K562 (cell line): Measurements from ENCODE around the gene ABHD14A. TPM values are rescaled to one million over a fixed set of nuclear protein-coding genes. Genes with fewer than 3 reads are reported as not detected.

Experiments
- ARID1B ChIP-seq: fragments of 450-650 bp; IDR thresholded peaks from 2 replicates; pipeline ENCODE4 v1.6.1; 2016; ENCODE audit warnings: antibody characterized with exemption, mild to moderate bottlenecking, inconsistent platforms
- ARID3B ChIP-seq: fragments of 250-450 bp; sonication (Bioruptor Pico); IDR thresholded peaks from 2 replicates; pipeline ENCODE4 v1.4.0; 2020; ENCODE audit warnings: borderline replicate concordance
- CBFA2T2 ChIP-seq: fragments of 450-650 bp; conservative IDR thresholded peaks from 2 replicates; pipeline ENCODE4 v1.6.1; 2017; ENCODE audit warnings: mild to moderate bottlenecking
- CEBPB ChIP-seq: fragments of 450-650 bp; IDR thresholded peaks from 2 replicates; pipeline ENCODE4 v1.6.1; 2016; ENCODE audit warnings: missing genetic modification characterization, missing compliant biosample characterization
- ELF4 ChIP-seq: fragments of 450-650 bp; formaldehyde crosslinking; IDR thresholded peaks from 2 replicates; pipeline ENCODE4 v1.4.0; 2022; ENCODE audit warnings: missing genetic modification characterization
- EP300 ChIP-seq: IDR thresholded peaks from 2 replicates; pipeline ENCODE4 v1.6.1; 2012; ENCODE audit warnings: low read length, improper control_type of control experiment
- FOXM1 ChIP-seq, 2 experiments: fragments of 450-650 bp in 1 of 2; sonication (generic) in 1 of 2; formaldehyde crosslinking in 1 of 2; IDR thresholded peaks; 2 replicates each; pipeline versions ENCODE4 v1.6.1 to v1.9.0; 2017 to 2022; ENCODE audit warnings: low read depth in 2 of 2, mild to moderate bottlenecking in 2 of 2, missing genetic modification reagents in 1 of 2, moderate library complexity in 1 of 2
- GABPB2 ChIP-seq: fragments of 250-450 bp; sonication (Bioruptor Pico); conservative IDR thresholded peaks from 2 replicates; pipeline ENCODE4 v1.5.1; 2021; ENCODE audit warnings: mild to moderate bottlenecking
- GTF2E2 ChIP-seq: fragments of 200-800 bp; sonication (Bioruptor generic); IDR thresholded peaks from 2 replicates; pipeline ENCODE4 v1.6.1; 2016; ENCODE audit warnings: missing genetic modification characterization, missing compliant biosample characterization
- HMG20A ChIP-seq: fragments of 450-650 bp; formaldehyde crosslinking; conservative IDR thresholded peaks from 2 replicates; pipeline ENCODE4 v1.4.0; 2020; ENCODE audit warnings: mild to moderate bottlenecking, mixed read lengths
- HOMEZ ChIP-seq: fragments of 250-450 bp; sonication (Bioruptor Pico); IDR thresholded peaks from 2 replicates; pipeline ENCODE4 v1.4.0; 2020; ENCODE audit warnings: mild to moderate bottlenecking, moderate library complexity
- IRF1 ChIP-seq: sonication (generic); formaldehyde crosslinking; IDR thresholded peaks from 2 replicates; pipeline ENCODE4 v1.8.0; 2022; ENCODE audit warnings: missing genetic modification reagents, mild to moderate bottlenecking, borderline replicate concordance
- KDM4B ChIP-seq, 2 experiments: fragments of 450-650 bp in 1 of 2; sonication (generic) in 1 of 2; IDR thresholded peaks; 2 replicates each; pipeline ENCODE4 v1.6.1; 2016 to 2017; ENCODE audit warnings: borderline replicate concordance in 2 of 2, antibody characterized with exemption in 1 of 2, low read depth in 1 of 2, mild to moderate bottlenecking in 1 of 2
- MTA2 ChIP-seq: fragments of 450-650 bp; IDR thresholded peaks from 2 replicates; pipeline ENCODE4 v1.6.1; 2016; ENCODE audit warnings: low read depth
- NFIC ChIP-seq: fragments of 450-650 bp; IDR thresholded peaks from 2 replicates; pipeline ENCODE4 v1.6.1; 2017; ENCODE audit warnings: mild to moderate bottlenecking, inconsistent platforms
- PCBP2 ChIP-seq: fragments of 200-400 bp; formaldehyde crosslinking; IDR thresholded peaks from 2 replicates; pipeline ENCODE4 v1.6.1; 2018; ENCODE audit warnings: low read length, low read depth, mild to moderate bottlenecking, moderate library complexity; ENCODE audit not compliant: poor library complexity, severe bottlenecking
- SAFB ChIP-seq: fragments of 200-400 bp; formaldehyde crosslinking; IDR thresholded peaks from 2 replicates; pipeline ENCODE4 v1.6.1; 2017; ENCODE audit warnings: low read depth, low read length, borderline replicate concordance
- SREBF1 ChIP-seq: fragments of 150-350 bp; IDR thresholded peaks from 2 replicates; pipeline ENCODE4 v1.6.1; 2014; ENCODE audit warnings: antibody characterized with exemption, low read depth, low read length, borderline replicate concordance
- SUPT5H ChIP-seq: fragments of 450-650 bp; IDR thresholded peaks from 2 replicates; pipeline ENCODE4 v1.6.1; 2016
- TAL1 ChIP-seq: fragments of 450-650 bp; IDR thresholded peaks from 2 replicates; pipeline ENCODE4 v1.6.1; 2016; ENCODE audit warnings: mild to moderate bottlenecking
- TCF3 ChIP-seq: sonication (generic); formaldehyde crosslinking; IDR thresholded peaks from 2 replicates; pipeline ENCODE4 v1.4.0; 2020; ENCODE audit warnings: mild to moderate bottlenecking, missing genetic modification reagents
- XRCC3 ChIP-seq: fragments of 450-650 bp; IDR thresholded peaks from 2 replicates; pipeline ENCODE4 v1.6.1; 2017; ENCODE audit warnings: mild to moderate bottlenecking, moderate library complexity
- ZBTB17 ChIP-seq: fragments of 450-650 bp; formaldehyde crosslinking; IDR thresholded peaks from 2 replicates; pipeline ENCODE4 v1.4.0; 2020; ENCODE audit warnings: mild to moderate bottlenecking
- ZC3H8 ChIP-seq: fragments of 450-650 bp; IDR thresholded peaks from 2 replicates; pipeline ENCODE4 v1.6.1; 2017
- ZNF324 ChIP-seq: fragments of 250-450 bp; sonication (Bioruptor Pico); IDR thresholded peaks from 2 replicates; pipeline ENCODE4 v1.4.0; 2020; ENCODE audit warnings: mild to moderate bottlenecking
- ZNF354B ChIP-seq: fragments of 250-450 bp; sonication (Bioruptor Pico); IDR thresholded peaks from 2 replicates; pipeline ENCODE4 v1.4.0; 2020
- ZNF589 ChIP-seq: fragments of 200-800 bp; sonication (Bioruptor generic); IDR thresholded peaks from 2 replicates; pipeline ENCODE4 v1.6.1; 2016; ENCODE audit warnings: low read depth, missing genetic modification characterization, missing compliant biosample characterization
- ZNF77 ChIP-seq: fragments of 250-450 bp; sonication (Bioruptor Pico); IDR thresholded peaks from 2 replicates; pipeline ENCODE4 v1.5.0; 2020
- polyA plus RNA-seq, 8 experiments: library from polyadenylated mRNA; depleted of rRNA in 4 of 8; stranded (reverse) in 5 of 8; unstranded in 3 of 8; fragments of >200 nt; fragmentation: Nextera tagmentation in 2 of 8; fragmentation: Illumina TruSeq in 1 of 8; extraction: Ambion mirVana in 2 of 8; extraction: Trizol in 1 of 8; gene quantifications; 2 replicates each; pipeline versions ENCODE4 v1.2.1 to v1.2.3, GENCODE V29; 2011 to 2014; ENCODE audit warnings: inconsistent platforms in 1 of 8, missing spikeins in 1 of 8
- total RNA-seq, 7 experiments: library from RNA; depleted of rRNA in 6 of 7; stranded (reverse); fragments of >200 nt in 6 of 7; fragmentation: Illumina TruSeq in 2 of 7; extraction: Trizol in 2 of 7; gene quantifications; 2 replicates each; pipeline versions ENCODE4 v1.2.1 to v1.2.3, GENCODE V29; 2011 to 2021; ENCODE audit warnings: low replicate concordance in 1 of 7

Gene ABHD14A
- total and polyA plus RNA-seq, 9 of the 15 experiments (the other 6 are each of a cell fraction or from before 2014, with no cell fraction given), result 0.90 to 10.5 (median 8.3) TPM

- TF ChIP-seq GABPB2 (no peak), MTA2 (peak; percentile 37; the same call in 1 of the 2 replicates), EP300 (no peak), FOXM1 (IDR thresholded peaks at IDR 0.05; ENCODE audit: low read depth) (no peak), FOXM1 (CRISPR knock-in tag; IDR thresholded peaks at IDR 0.05; ENCODE audit: low read depth) (no peak), NFIC (0 out of 2 replicates have a peak, but pooled peaks have one; percentile 28), TAL1 (peak; percentile 68; the same call in 1 of the 2 replicates), ZC3H8 (no peak), ZNF589 (CRISPR knock-in tag) (no peak), SREBF1 (no peak), ZNF324 (no peak), ELF4 (CRISPR knock-in tag) (no peak), PCBP2 (no peak), HOMEZ (CRISPR knock-in tag) (no peak), ZBTB17 (CRISPR knock-in tag) (no peak), SUPT5H (no peak), ZNF354B (CRISPR knock-in tag) (no peak), GTF2E2 (tag) (no peak), ARID3B (CRISPR knock-in tag) (no peak), SAFB (no peak), ARID1B (peak; percentile 49), XRCC3 (no peak), KDM4B (IDR thresholded peaks at IDR 0.05; ENCODE audit: borderline replicate concordance in 2 of 2, low read depth in 1 of 2) (no peak), HMG20A (no peak), IRF1 (CRISPR knock-in tag) (no peak), ZNF77 (CRISPR knock-in tag) (no peak), CEBPB (tag) (no peak), TCF3 (CRISPR knock-in tag) (peak; percentile 78), CBFA2T2 (peak; percentile 80)
These were observed 25.0 kb downstream of the ABHD14A start (continued) for GRCh38 chr3:51999846-52000245.
